ENCODE measurements around the gene TIMP4. TPM values are rescaled to one million over a fixed set of nuclear protein-coding genes. Genes with fewer than 3 reads are reported as not detected.

The TIMP4 gene
- total and polyA plus RNA-seq, 4 donors, result 0.36 to 1.7 (median 0.76) TPM

GRCh38 chr3:12188328-12188648 is 29.6 kb upstream of the TIMP4 start (continued):
- TF ChIP-seq REST (IDR thresholded peaks at IDR 0.05), result no peak
- no peak for TF ChIP-seq EGR1 (IDR thresholded peaks at IDR 0.05; ENCODE audit: low read depth in 2 of 2)

- peak overlapping the region in 1 of 2 donors; percentile 75 for H3K27ac ChIP-seq (ENCODE audit: low read depth in 1 of 2, low read length in 2 of 2)
- WGBS, result 73% methylated on average over 7 of the region's 7 CpGs
- H3K27me3 ChIP-seq (ENCODE audit: control insufficient read depth in 4 of 4, insufficient read depth in 4 of 4, low read length in 3 of 4), result no peaks in the 10 kb centered on the region
- H3K9ac ChIP-seq (ENCODE audit: low read depth in 1 of 2, low read length in 2 of 2), result no peak overlapping the region
- no peak for DNase-seq (ENCODE audit: low spot score)
- H3K4me1 ChIP-seq (ENCODE audit: control insufficient read depth in 4 of 4, insufficient read depth in 4 of 4, low read length in 3 of 4), result peaks cover 0 to 2% (median 0%) of the 10 kb centered on the region in 4 donors
- H3K9me3 ChIP-seq (ENCODE audit: control insufficient read depth in 4 of 4, low read length in 3 of 4), result no peaks in the 10 kb centered on the region
- TF ChIP-seq RXRA (IDR thresholded peaks at IDR 0.05) (no peak), JUND (IDR thresholded peaks at IDR 0.05) (no peak)
- H3K4me3 ChIP-seq (ENCODE audit: low read depth in 1 of 3, low read length in 3 of 3), result no peak overlapping the region
- H3K36me3 ChIP-seq (ENCODE audit: control insufficient read depth in 4 of 4, insufficient read depth in 3 of 4, low read depth in 1 of 4, low read length in 3 of 4), result no peaks in the 10 kb centered on the region
These were observed 29.0 kb upstream of the TIMP4 start for GRCh38 chr3:12187448-12188327.

- Histone ChIP-seq H3K27ac (ENCODE audit: low read depth in 1 of 2, low read length in 2 of 2) (peak overlapping the region in 1 of 2 donors; percentile 68), H3K9ac (ENCODE audit: low read depth in 1 of 2, low read length in 2 of 2) (no peak overlapping the region), H3K4me3 (ENCODE audit: low read depth in 1 of 3, low read length in 3 of 3) (no peak overlapping the region), H3K27me3 (ENCODE audit: control insufficient read depth in 4 of 4, insufficient read depth in 4 of 4, low read length in 3 of 4) (no peaks in the 10 kb centered on the region), H3K4me1 (ENCODE audit: control insufficient read depth in 4 of 4, insufficient read depth in 4 of 4, low read length in 3 of 4) (peaks cover 0 to 2% (median 0%) of the 10 kb centered on the region in 4 donors), H3K36me3 (ENCODE audit: control insufficient read depth in 4 of 4, insufficient read depth in 3 of 4, low read depth in 1 of 4, low read length in 3 of 4) (no peaks in the 10 kb centered on the region), H3K9me3 (ENCODE audit: control insufficient read depth in 4 of 4, low read length in 3 of 4) (no peaks in the 10 kb centered on the region)
- 92% methylated on average over 8 of the region's 8 CpGs for WGBS
- no peak for DNase-seq (ENCODE audit: low spot score)
- TF ChIP-seq FOXA2 (IDR thresholded peaks at IDR 0.05), result no peak
- no peak for TF ChIP-seq FOXA1 (IDR thresholded peaks at IDR 0.05)
- no peak for TF ChIP-seq HNF4A (conservative IDR thresholded peaks at IDR 0.05)
- no peak for TF ChIP-seq TAF1 (conservative IDR thresholded peaks at IDR 0.05)
These were observed 28.0 kb upstream of the TIMP4 start for GRCh38 chr3:12186515-12187286.

- H3K36me3 ChIP-seq (ENCODE audit: control insufficient read depth in 4 of 4, insufficient read depth in 3 of 4, low read depth in 1 of 4, low read length in 3 of 4), result no peaks in the 10 kb centered on the region
- no peak for DNase-seq (ENCODE audit: low spot score)
- TF ChIP-seq MAX (IDR thresholded peaks at IDR 0.05), result no peak
- TF ChIP-seq EGR1 (IDR thresholded peaks at IDR 0.05; ENCODE audit: low read depth in 2 of 2), result no peak
- no peak for TF ChIP-seq HNF4A (conservative IDR thresholded peaks at IDR 0.05)
- no peak for TF ChIP-seq RAD21 (IDR thresholded peaks at IDR 0.05)
- TF ChIP-seq YY1 (IDR thresholded peaks at IDR 0.05), result no peak
- TF ChIP-seq SP1 (IDR thresholded peaks at IDR 0.05), result no peak
- TF ChIP-seq ZBTB33 (IDR thresholded peaks at IDR 0.05), result no peak
- TF ChIP-seq TAF1 (conservative IDR thresholded peaks at IDR 0.05), result no peak
- TF ChIP-seq RXRA (IDR thresholded peaks at IDR 0.05), result no peak
- TF ChIP-seq REST (IDR thresholded peaks at IDR 0.05), result no peak
- TF ChIP-seq ATF3 (IDR thresholded peaks at IDR 0.05), result no peak
- no peak for TF ChIP-seq JUND (IDR thresholded peaks at IDR 0.05)
These were observed 27.3 kb upstream of the TIMP4 start for GRCh38 chr3:12186046-12186445.

More at GRCh38 chr3:12186046-12186445, 27.3 kb upstream of the TIMP4 start:
- H3K4me3 ChIP-seq (ENCODE audit: low read depth in 1 of 3, low read length in 3 of 3), result no peak overlapping the region
- H3K27me3 ChIP-seq (ENCODE audit: control insufficient read depth in 4 of 4, insufficient read depth in 4 of 4, low read length in 3 of 4), result no peaks in the 10 kb centered on the region
- no peak overlapping the region for H3K27ac ChIP-seq (ENCODE audit: low read depth in 1 of 2, low read length in 2 of 2)
- 81% methylated on average over 4 of the region's 4 CpGs for WGBS
- H3K4me1 ChIP-seq (ENCODE audit: control insufficient read depth in 4 of 4, insufficient read depth in 4 of 4, low read length in 3 of 4), result peaks cover 0 to 2% (median 0%) of the 10 kb centered on the region in 4 donors
- H3K9ac ChIP-seq (ENCODE audit: low read depth in 1 of 2, low read length in 2 of 2), result no peak overlapping the region
- no peaks in the 10 kb centered on the region for H3K9me3 ChIP-seq (ENCODE audit: control insufficient read depth in 4 of 4, low read length in 3 of 4)

Data from liver (tissue), 9 donors.